ENCODE data around the gene MTHFD2L. TPM values are rescaled to one million over a fixed set of nuclear protein-coding genes. Genes with fewer than 3 reads are reported as not detected.

MTHFD2L gene
- total and polyA plus RNA-seq, 10 of the 15 experiments (the other 5 are each of a cell fraction or from before 2014, with no cell fraction given), result 4.8 to 25.4 (median 14.4) TPM

DNA sequence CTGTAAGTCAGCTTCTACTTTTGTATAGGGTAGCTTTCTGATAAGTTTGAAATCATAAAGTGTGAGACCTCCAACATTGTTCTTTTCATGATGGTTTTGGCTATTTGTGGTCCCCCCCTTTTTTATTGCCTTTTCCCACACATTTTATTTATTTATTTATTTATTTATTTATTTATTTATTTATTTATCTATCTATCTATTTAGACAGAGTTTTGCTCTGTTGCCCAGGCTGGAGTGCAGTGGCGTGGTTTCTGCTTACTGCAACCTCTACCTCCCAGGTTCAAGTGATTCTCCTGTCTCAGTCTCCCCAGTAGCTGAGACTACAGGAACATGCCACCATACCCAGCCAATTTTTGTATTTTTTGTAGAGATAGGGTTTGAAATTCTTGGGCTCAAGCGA, 9.7 kb upstream of the MTHFD2L start (continued):
- TF ChIP-seq BACH1 (IDR thresholded peaks at IDR 0.05; ENCODE audit: borderline replicate concordance) (no peak), POU2F2 (IDR thresholded peaks at IDR 0.05; ENCODE audit: borderline replicate concordance, low read depth, low read length) (no peak), EGR1 (IDR thresholded peaks at IDR 0.05; ENCODE audit: borderline replicate concordance in 1 of 2, low read depth in 2 of 2, low read length in 2 of 2) (no peak), FOXM1 (IDR thresholded peaks at IDR 0.05; ENCODE audit: low read depth, low read length) (no peak), SIN3A (IDR thresholded peaks at IDR 0.05; ENCODE audit: low read depth, low read length) (no peak), FOS (IDR thresholded peaks at IDR 0.05; ENCODE audit: borderline replicate concordance, extremely low read depth, insufficient read length) (no peak), JUND (IDR thresholded peaks at IDR 0.05; ENCODE audit: low read depth, low read length) (no peak), SREBF1 (IDR thresholded peaks at IDR 0.05; ENCODE audit: low read length) (no peak)
- TF ChIP-seq, protein P1, sequence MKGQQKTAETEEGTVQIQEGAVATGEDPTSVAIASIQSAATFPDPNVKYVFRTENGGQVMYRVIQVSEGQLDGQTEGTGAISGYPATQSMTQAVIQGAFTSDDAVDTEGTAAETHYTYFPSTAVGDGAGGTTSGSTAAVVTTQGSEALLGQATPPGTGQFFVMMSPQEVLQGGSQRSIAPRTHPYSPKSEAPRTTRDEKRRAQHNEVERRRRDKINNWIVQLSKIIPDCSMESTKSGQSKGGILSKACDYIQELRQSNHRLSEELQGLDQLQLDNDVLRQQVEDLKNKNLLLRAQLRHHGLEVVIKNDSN (IDR thresholded peaks at IDR 0.05; ENCODE audit: borderline replicate concordance, extremely low read length, insufficient read depth, low read depth, low read length), result no peak
- TF ChIP-seq, protein P2, sequence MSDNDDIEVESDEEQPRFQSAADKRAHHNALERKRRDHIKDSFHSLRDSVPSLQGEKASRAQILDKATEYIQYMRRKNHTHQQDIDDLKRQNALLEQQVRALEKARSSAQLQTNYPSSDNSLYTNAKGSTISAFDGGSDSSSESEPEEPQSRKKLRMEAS (IDR thresholded peaks at IDR 0.05; ENCODE audit: low read depth, low read length), result no peak

DNA sequence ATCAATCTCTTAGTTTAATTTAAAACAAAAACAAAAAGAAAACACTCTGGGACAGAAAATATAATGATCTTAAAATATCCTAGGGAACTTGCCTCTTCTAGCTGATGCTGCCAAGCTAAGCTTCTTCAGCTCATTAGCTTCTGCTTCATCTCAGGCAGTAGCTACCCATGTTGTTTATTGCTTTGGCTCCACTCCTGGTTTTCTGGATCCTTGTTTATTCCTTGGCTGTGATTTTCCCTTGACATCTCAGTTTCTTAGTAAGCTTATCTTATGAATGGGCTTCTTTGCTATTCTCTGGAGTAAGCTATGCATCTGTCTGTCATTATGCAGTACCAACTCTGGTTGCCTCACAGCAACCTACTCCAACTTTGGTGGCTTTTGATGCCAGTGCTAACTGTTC, 5.1 kb upstream of the MTHFD2L start:
- ChIA-PET POLR2A (no interaction called here), SMC1A (ENCODE audit: uncharacterized antibody, unreplicated experiment) (interaction anchor here (0.7 to 1.6 kb wide), 5 partner anchors 13 to 77 kb away, joined by 3 to 4 read pairs (median 3); no protein-coding TSS in a partner anchor), RAD21 (ENCODE audit: unreplicated experiment) (interaction anchor here (2.5 kb wide), 1 partner anchor 18 kb away, joined by 7 read pairs; no protein-coding TSS in a partner anchor), CTCF (interaction anchor here (1.8 kb wide), 1 partner anchor 489 kb away, joined by 4 read pairs; no protein-coding TSS in a partner anchor)
- H3K36me3 ChIP-seq (ENCODE audit: control insufficient read depth in 2 of 2, insufficient read depth in 2 of 2, low read length in 1 of 2), result no peaks in the 10 kb centered on the region
- no peak for ATAC-seq
- peaks cover 0 to 3% of the 10 kb centered on the region in 2 experiments; a peak in 1 of 4 replicates for H3K27me3 ChIP-seq (replicated peaks in 1 of 2; ENCODE audit: control insufficient read depth in 2 of 2, insufficient read depth in 2 of 2, low read length in 1 of 2)
- peaks cover 2% of the 10 kb centered on the region; the same call in 1 of the 2 replicates for H3K4me1 ChIP-seq (ENCODE audit: control insufficient read depth, insufficient read depth, low read length)
- intact Hi-C loops (cut with micrococcal nuclease; ENCODE audit: unreplicated experiment) (no loop called here), in situ Hi-C loops (cut with MboI) (loop anchor here (25.0 kb wide), 1 partner anchor 1091 kb away; the partner anchor contains the start of gene COX18)
- peaks cover 4% of the 10 kb centered on the region for H3K79me2 ChIP-seq (ENCODE audit: control insufficient read depth, insufficient read depth, low read length)
- H3K27ac ChIP-seq (ENCODE audit: control insufficient read depth, insufficient read depth), result no peak overlapping the region
- no peaks in the 10 kb centered on the region for H3K9me3 ChIP-seq (replicated peaks; ENCODE audit: control insufficient read depth, insufficient read depth, low read length)
- H3K4me2 ChIP-seq (ENCODE audit: control insufficient read depth, insufficient read depth), result no peak overlapping the region
- DNase-seq (ENCODE audit: low read depth, low spot score), result no peak
- H3K9ac ChIP-seq (ENCODE audit: control insufficient read depth, insufficient read depth, low read length), result no peak overlapping the region
- TF ChIP-seq, protein P3, sequence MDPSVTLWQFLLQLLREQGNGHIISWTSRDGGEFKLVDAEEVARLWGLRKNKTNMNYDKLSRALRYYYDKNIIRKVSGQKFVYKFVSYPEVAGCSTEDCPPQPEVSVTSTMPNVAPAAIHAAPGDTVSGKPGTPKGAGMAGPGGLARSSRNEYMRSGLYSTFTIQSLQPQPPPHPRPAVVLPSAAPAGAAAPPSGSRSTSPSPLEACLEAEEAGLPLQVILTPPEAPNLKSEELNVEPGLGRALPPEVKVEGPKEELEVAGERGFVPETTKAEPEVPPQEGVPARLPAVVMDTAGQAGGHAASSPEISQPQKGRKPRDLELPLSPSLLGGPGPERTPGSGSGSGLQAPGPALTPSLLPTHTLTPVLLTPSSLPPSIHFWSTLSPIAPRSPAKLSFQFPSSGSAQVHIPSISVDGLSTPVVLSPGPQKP (IDR thresholded peaks at IDR 0.05; ENCODE audit: low read depth, low read length), result no peak
- TF ChIP-seq NFYA (IDR thresholded peaks at IDR 0.05; ENCODE audit: borderline replicate concordance, low read depth, low read length), result no peak
- TF ChIP-seq ZNF274 (IDR thresholded peaks at IDR 0.05; ENCODE audit: insufficient read depth, insufficient read length), result no peak
- no peak for TF ChIP-seq HDGF (IDR thresholded peaks at IDR 0.05)
- no peak for TF ChIP-seq NR2F1 (conservative IDR thresholded peaks at IDR 0.05)
- TF ChIP-seq SIN3A (IDR thresholded peaks at IDR 0.05; ENCODE audit: low read depth, low read length), result no peak
- no peak for TF ChIP-seq SMAD1 (IDR thresholded peaks at IDR 0.05; ENCODE audit: low read depth, partially characterized antibody)
- TF ChIP-seq BCL11A (IDR thresholded peaks at IDR 0.05; ENCODE audit: low read depth, low read length), result no peak
- TF ChIP-seq EZH2 (IDR thresholded peaks at IDR 0.05; ENCODE audit: borderline replicate concordance, control insufficient read depth, low read depth, low read length), result no peak
- no peak for TF ChIP-seq ESRRA (IDR thresholded peaks at IDR 0.05; ENCODE audit: low read length)
- TF ChIP-seq HDAC6 (IDR thresholded peaks at IDR 0.05; ENCODE audit: unreplicated experiment), result no peak
- TF ChIP-seq, protein P4, sequence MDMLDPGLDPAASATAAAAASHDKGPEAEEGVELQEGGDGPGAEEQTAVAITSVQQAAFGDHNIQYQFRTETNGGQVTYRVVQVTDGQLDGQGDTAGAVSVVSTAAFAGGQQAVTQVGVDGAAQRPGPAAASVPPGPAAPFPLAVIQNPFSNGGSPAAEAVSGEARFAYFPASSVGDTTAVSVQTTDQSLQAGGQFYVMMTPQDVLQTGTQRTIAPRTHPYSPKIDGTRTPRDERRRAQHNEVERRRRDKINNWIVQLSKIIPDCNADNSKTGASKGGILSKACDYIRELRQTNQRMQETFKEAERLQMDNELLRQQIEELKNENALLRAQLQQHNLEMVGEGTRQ (IDR thresholded peaks at IDR 0.05; ENCODE audit: borderline replicate concordance, low read depth, low read length), result no peak
- no peak for TF ChIP-seq CBX3 (IDR thresholded peaks at IDR 0.05; ENCODE audit: borderline replicate concordance, low read depth)
- FAIRE-seq, result no peak
- H4K20me1 ChIP-seq (ENCODE audit: control insufficient read depth, insufficient read depth), result no peaks in the 10 kb centered on the region
- H3K4me3 ChIP-seq, result no peak overlapping the region
- H2AFZ ChIP-seq (ENCODE audit: control insufficient read depth, low read depth, low read length), result no peak overlapping the region
- no TSS peak for BruUV-seq (replicated peaks)
